Mesothelial cell of epicardium (in vitro differentiated cells): Measurements from ENCODE around the gene ETS1. TPM values are rescaled to one million over a fixed set of nuclear protein-coding genes. Genes with fewer than 3 reads are reported as not detected.

ENCODE experiments used
- DNase-seq, 2 experiments: peaks; one replicate each; pipeline ENCODE4 v3.0.0; 2021; ENCODE audit warnings: low spot score in 2 of 2; ENCODE audit not compliant: unreplicated experiment in 2 of 2
- H3K27ac Mint-ChIP-seq: 2 replicates; pipeline ENCODE4 v1.8.0; 2021; ENCODE audit warnings: mixed read lengths
- H3K27me3 Mint-ChIP-seq: 2 replicates; pipeline ENCODE4 v1.8.0; 2021; ENCODE audit warnings: low read depth, mixed read lengths
- H3K36me3 Mint-ChIP-seq: 2 replicates; pipeline ENCODE4 v1.8.0; 2021; ENCODE audit warnings: mixed read lengths
- H3K4me1 Mint-ChIP-seq: 2 replicates; pipeline ENCODE4 v1.8.0; 2021; ENCODE audit warnings: mixed read lengths
- H3K4me3 Mint-ChIP-seq: 2 replicates; pipeline ENCODE4 v1.8.0; 2021; ENCODE audit warnings: mild to moderate bottlenecking, moderate library complexity, mixed read lengths
- H3K9me3 Mint-ChIP-seq: 2 replicates; pipeline ENCODE4 v1.8.0; 2021; ENCODE audit warnings: mixed read lengths
- CTCF ChIP-seq: fragments of 200-600 bp; sonication (generic); IDR thresholded peaks from one replicate; pipeline ENCODE4 v1.5.0; 2021; ENCODE audit warnings: antibody characterized with exemption; ENCODE audit not compliant: unreplicated experiment
- total RNA-seq: library from RNA; stranded (reverse); gene quantifications from 3 replicates; pipeline ENCODE4 v1.2.1, GENCODE V29; 2021

The ETS1 gene
- total RNA-seq, 1 donor from 2014 or later, result 29.7 TPM

DNA sequence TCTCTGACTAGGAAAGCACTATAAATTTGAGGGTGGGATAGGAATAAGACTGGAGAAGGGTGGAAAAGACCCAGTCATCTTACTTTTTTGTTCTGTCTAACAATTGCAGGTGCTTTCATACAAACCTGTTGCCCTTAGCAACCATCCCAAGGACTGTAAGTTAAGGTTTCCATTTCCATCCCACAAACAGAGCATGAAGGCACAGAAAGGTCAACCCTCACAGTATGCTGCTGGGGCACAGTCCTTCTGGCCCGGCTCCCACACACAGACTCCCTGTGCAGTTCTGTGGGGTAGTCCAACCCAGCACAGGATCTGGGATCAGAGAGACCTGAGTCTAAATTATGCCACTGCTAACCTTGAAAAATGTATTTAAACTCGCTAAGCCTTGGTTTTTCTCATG, 38.4 kb upstream of the ETS1 start:
- Mint-ChIP-seq H3K4me1 (peaks cover 22% of the 10 kb centered on the region), H3K4me3 (no peak overlapping the region), H3K9me3 (no peaks in the 10 kb centered on the region), H3K27me3 (peaks cover 4% of the 10 kb centered on the region), H3K27ac (no peak overlapping the region), H3K36me3 (no peaks in the 10 kb centered on the region)
- TF ChIP-seq CTCF, result no peak
- no peak for DNase-seq

DNA sequence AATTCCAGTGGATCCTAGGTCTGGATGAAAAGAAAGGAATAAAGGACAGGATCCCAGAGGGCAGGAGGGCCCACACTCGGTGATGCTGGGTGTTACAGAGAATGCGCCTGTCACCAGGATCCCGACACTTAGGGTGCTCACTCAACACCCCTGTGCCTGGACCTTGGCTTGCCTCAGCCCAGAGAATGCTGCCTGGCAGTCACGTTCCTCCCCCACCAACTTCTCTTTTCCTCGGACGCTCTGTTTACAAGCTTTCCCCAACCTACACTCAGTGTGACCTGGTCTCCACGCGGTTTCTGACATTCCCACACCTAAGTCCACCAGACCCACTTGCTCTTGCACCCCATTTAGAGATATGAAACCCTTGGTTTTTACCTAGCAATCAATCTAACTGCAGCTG, 38.0 kb upstream of the ETS1 start:
- no peak for TF ChIP-seq CTCF
- no peaks in the 10 kb centered on the region for H3K9me3 Mint-ChIP-seq
- H3K4me3 Mint-ChIP-seq, result no peak overlapping the region
- DNase-seq, result no peak
- H3K27me3 Mint-ChIP-seq, result peaks cover 4% of the 10 kb centered on the region
- no peak overlapping the region for H3K27ac Mint-ChIP-seq
- H3K36me3 Mint-ChIP-seq, result no peaks in the 10 kb centered on the region
- H3K4me1 Mint-ChIP-seq, result peaks cover 20% of the 10 kb centered on the region

GRCh38 chr11:128624269-128625175, 37.2 kb upstream of the ETS1 start:
- no peaks in the 10 kb centered on the region for H3K9me3 Mint-ChIP-seq
- TF ChIP-seq CTCF, result no peak
- no peak overlapping the region for H3K4me3 Mint-ChIP-seq
- DNase-seq, result no peak
- no peak overlapping the region for H3K27ac Mint-ChIP-seq
- no peaks in the 10 kb centered on the region for H3K36me3 Mint-ChIP-seq
- peaks cover 17% of the 10 kb centered on the region for H3K4me1 Mint-ChIP-seq
- peaks cover 4% of the 10 kb centered on the region for H3K27me3 Mint-ChIP-seq

DNA sequence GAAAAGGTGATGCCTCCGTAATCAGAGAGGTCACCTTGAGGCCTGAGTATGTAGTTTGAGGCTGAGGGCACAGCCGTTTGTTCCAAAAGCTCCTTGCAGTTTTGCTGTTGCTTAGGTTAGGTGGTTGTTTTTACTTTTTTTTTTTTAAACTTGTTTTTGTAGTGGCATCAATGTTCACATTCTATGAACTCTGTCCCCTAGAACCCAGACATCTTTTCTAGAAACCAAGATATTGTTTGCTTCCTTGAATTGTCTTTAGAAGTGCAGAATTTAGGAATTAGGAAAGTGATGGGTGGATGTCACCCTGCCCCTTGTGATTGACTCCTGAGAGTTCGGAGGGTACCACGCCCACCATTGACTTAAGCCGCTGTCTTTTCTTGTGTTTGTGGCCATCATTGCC, 35.7 kb upstream of the ETS1 start:
- peaks cover 11% of the 10 kb centered on the region for H3K4me1 Mint-ChIP-seq
- no peak overlapping the region for H3K4me3 Mint-ChIP-seq
- DNase-seq, result no peak
- no peaks in the 10 kb centered on the region for H3K9me3 Mint-ChIP-seq
- peaks cover 8% of the 10 kb centered on the region for H3K27me3 Mint-ChIP-seq
- no peak for TF ChIP-seq CTCF
- no peak overlapping the region for H3K27ac Mint-ChIP-seq
- H3K36me3 Mint-ChIP-seq, result no peaks in the 10 kb centered on the region

DNA sequence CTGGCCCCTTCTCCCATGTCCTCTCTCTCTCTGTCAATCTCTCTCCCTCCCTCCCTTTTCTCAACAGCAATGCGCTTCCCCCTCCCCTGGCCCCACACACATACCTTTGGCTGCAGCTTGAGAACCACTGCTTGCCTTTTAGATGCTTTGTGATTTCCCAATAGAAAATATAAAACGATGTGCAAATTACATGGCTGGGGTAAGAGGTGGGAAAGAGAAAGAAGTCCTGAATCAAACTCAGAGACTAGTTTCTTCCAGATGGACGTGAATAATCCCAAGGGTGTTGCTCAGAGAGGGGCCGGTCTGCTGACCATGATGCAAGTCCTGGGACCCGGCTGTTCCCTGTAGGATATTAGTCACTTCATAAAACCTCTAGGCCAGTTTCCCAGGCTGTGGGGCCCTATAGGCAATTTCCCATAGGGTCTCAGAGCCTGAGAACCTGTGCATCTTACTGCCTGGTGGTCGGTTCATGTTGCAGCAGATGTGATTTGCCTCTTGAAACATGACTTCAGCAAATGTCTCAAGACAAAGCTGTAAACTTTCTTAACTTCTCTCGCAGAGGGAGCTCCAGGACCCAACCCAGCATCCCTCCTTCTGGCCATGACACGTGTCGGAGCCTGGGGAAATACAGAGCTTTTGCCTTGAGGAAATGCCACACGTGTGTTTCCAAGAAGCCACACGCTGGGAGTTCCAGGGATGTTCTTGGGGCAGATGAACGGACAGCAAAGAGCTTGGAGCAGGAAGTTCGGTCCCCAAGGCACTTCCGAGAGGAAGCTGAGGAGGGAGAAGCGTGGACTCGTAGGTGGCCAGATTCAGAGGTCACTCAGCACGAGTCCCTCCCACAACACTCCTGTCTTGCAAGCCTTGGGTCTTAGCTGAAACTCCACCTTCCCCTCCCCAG, 34.5 kb upstream of the ETS1 start:
- Mint-ChIP-seq H3K27ac (no peak overlapping the region), H3K36me3 (no peaks in the 10 kb centered on the region), H3K4me1 (peaks cover 11% of the 10 kb centered on the region), H3K4me3 (no peak overlapping the region), H3K27me3 (peaks cover 10% of the 10 kb centered on the region), H3K9me3 (no peaks in the 10 kb centered on the region)
- no peak for TF ChIP-seq CTCF
- no peak for DNase-seq
